ENCODE data around the gene AHRR.
"Not testable (repeated sequence)": the region's sequence is repeated elsewhere in the genome, so short reads cannot be mapped to it uniquely, and the experiment has no call there.

DNA sequence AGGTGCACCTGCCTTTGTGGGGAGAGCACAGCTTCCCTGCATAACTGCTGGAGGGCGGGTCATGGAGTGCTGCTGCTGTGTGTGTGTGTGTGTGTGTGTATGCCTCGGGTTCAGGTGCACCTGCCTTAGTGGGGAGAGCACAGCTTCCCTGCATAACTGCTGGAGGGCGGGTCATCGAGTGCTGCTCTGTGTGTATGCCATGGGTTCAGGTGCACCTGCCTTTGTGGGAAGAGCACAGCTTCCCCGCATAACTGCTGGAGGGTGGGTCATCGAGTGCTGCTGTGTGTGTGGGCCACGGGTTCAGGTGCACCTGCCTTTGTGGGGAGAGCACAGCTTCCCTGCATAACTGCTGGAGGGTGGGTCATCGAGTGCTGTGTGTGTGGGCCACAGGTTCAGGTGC, 19.1 kb upstream of the AHRR start:
- not testable (repeated sequence) for TF ChIP-seq CTCF (IDR thresholded peaks at IDR 0.05; ENCODE audit: low read length); EZH2 (IDR thresholded peaks at IDR 0.05; ENCODE audit: borderline replicate concordance, low read length)
